ENCODE data around the gene SRGAP1.

DNA sequence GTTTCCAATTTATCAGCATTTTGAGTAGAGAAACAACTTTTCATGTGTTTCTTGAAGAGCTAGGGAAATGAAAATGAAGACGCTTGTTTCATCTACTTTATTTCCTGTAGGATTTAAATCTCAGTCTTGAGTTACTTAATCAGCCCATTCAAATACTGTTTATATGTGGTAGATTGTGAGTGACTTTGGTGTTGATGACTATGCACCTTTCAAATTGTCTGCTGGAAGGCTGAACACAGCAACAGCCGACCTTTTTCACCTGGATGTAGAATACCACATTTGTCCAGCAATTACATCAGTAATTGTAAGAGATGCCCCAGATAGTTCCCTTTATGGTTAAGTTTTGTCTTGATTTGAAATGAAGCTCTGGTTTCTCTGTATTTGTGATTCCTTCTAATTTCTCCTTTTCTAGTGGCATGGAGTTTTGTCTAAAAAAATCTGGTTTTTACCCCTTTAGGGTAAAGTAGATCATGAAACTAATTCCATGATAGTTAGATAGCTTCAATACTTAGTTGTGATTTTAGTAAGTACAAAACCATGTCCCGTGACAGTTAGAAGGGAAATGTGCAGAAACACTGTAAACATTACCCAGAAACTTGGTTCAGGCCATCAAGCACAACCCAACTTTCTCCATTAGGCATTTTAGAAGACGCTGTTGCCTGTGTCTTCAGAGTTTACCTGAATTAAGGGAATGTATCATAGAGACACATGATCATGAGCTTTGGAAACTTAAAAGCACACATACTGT lies 165.0 kb downstream of the SRGAP1 start:
- TF ChIP-seq, protein P1, sequence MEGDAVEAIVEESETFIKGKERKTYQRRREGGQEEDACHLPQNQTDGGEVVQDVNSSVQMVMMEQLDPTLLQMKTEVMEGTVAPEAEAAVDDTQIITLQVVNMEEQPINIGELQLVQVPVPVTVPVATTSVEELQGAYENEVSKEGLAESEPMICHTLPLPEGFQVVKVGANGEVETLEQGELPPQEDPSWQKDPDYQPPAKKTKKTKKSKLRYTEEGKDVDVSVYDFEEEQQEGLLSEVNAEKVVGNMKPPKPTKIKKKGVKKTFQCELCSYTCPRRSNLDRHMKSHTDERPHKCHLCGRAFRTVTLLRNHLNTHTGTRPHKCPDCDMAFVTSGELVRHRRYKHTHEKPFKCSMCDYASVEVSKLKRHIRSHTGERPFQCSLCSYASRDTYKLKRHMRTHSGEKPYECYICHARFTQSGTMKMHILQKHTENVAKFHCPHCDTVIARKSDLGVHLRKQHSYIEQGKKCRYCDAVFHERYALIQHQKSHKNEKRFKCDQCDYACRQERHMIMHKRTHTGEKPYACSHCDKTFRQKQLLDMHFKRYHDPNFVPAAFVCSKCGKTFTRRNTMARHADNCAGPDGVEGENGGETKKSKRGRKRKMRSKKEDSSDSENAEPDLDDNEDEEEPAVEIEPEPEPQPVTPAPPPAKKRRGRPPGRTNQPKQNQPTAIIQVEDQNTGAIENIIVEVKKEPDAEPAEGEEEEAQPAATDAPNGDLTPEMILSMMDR (IDR thresholded peaks at IDR 0.05; ENCODE audit: insufficient read depth, low read length): no peak
- TF ChIP-seq, protein P2, sequence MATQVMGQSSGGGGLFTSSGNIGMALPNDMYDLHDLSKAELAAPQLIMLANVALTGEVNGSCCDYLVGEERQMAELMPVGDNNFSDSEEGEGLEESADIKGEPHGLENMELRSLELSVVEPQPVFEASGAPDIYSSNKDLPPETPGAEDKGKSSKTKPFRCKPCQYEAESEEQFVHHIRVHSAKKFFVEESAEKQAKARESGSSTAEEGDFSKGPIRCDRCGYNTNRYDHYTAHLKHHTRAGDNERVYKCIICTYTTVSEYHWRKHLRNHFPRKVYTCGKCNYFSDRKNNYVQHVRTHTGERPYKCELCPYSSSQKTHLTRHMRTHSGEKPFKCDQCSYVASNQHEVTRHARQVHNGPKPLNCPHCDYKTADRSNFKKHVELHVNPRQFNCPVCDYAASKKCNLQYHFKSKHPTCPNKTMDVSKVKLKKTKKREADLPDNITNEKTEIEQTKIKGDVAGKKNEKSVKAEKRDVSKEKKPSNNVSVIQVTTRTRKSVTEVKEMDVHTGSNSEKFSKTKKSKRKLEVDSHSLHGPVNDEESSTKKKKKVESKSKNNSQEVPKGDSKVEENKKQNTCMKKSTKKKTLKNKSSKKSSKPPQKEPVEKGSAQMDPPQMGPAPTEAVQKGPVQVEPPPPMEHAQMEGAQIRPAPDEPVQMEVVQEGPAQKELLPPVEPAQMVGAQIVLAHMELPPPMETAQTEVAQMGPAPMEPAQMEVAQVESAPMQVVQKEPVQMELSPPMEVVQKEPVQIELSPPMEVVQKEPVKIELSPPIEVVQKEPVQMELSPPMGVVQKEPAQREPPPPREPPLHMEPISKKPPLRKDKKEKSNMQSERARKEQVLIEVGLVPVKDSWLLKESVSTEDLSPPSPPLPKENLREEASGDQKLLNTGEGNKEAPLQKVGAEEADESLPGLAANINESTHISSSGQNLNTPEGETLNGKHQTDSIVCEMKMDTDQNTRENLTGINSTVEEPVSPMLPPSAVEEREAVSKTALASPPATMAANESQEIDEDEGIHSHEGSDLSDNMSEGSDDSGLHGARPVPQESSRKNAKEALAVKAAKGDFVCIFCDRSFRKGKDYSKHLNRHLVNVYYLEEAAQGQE (IDR thresholded peaks at IDR 0.05; ENCODE audit: insufficient replicate concordance, low read depth): no peak
- TF ChIP-seq POLR2AphosphoS5 (IDR thresholded peaks at IDR 0.05; ENCODE audit: low read depth): no peak
- TF ChIP-seq GABPA (IDR thresholded peaks at IDR 0.05; ENCODE audit: low read depth): no peak

All from HL-60 (cell line).